Upper lobe of right lung (tissue), 1 donor: ENCODE data around the gene EML1. TPM values are rescaled to one million over a fixed set of nuclear protein-coding genes. Genes with fewer than 3 reads are reported as not detected.

Experiments
- ATAC-seq: fragments of 200-7000 bp; cut with Tn5 transposase; one replicate; pipeline ENCODE4 v1.9.1; 2020; ENCODE audit warnings: mild to moderate bottlenecking, moderate library complexity
- DNase-seq: peaks from one replicate; pipeline ENCODE4 v3.0.0-alpha.2; 2020
- H3K27ac ChIP-seq: fragments of 200-600 bp; one replicate; pipeline ENCODE4 v1.8.0; 2022
- H3K27me3 ChIP-seq: fragments of 200-600 bp; one replicate; pipeline ENCODE4 v1.8.0; 2022; ENCODE audit warnings: mild to moderate bottlenecking
- H3K36me3 ChIP-seq: fragments of 200-600 bp; one replicate; pipeline ENCODE4 v1.8.0; 2022
- H3K4me1 ChIP-seq: fragments of 200-600 bp; one replicate; pipeline ENCODE4 v1.8.0; 2022
- H3K4me3 ChIP-seq: fragments of 200-600 bp; one replicate; pipeline ENCODE4 v1.8.0; 2022; ENCODE audit warnings: mild to moderate bottlenecking
- H3K9me3 ChIP-seq: fragments of 200-600 bp; one replicate; pipeline ENCODE4 v1.8.0; 2022
- CTCF ChIP-seq: fragments of 200-600 bp; IDR thresholded peaks from one replicate; pipeline ENCODE4 v1.8.0; 2022; ENCODE audit warnings: antibody characterized with exemption
- intact Hi-C: fragments of 100-400 bp; cut with DNase I; formaldehyde crosslinking; loops from one replicate; pipeline ENCODE4 v1.11.0; 2022
- total RNA-seq: library from RNA; stranded (reverse); fragmentation: NEBNext Ultra II Directional; extraction: Animal tissue kit (Norgen Biotek cat#: 25700); gene quantifications from one replicate; pipeline ENCODE4 v1.2.1, GENCODE V29; 2021
- donor health status: DM: no; HTN: yes; CAD: no; lungs with severe emphysema.

The EML1 gene
- total RNA-seq, 1 donor from 2014 or later: 42.2 TPM

- peaks cover 6% of the 10 kb centered on the region for H3K36me3 ChIP-seq
- TF ChIP-seq CTCF: no peak
- H3K9me3 ChIP-seq: no peaks in the 10 kb centered on the region
- H3K4me1 ChIP-seq: no peaks in the 10 kb centered on the region
- H3K27me3 ChIP-seq: no peaks in the 10 kb centered on the region
- no peak for ATAC-seq
- H3K27ac ChIP-seq: no peak overlapping the region
- DNase-seq: no peak
- no peak overlapping the region for H3K4me3 ChIP-seq
- intact Hi-C loops: no loop called here
Observed at GRCh38 chr14:99852578-99852977, 59.4 kb downstream of the EML1 start.

GRCh38 chr14:99853206-99853605 is 60.0 kb downstream of the EML1 start:
- no peaks in the 10 kb centered on the region for H3K27me3 ChIP-seq

GRCh38 chr14:99854831-99855230 is 61.6 kb downstream of the EML1 start:
- DNase-seq (no peak), ATAC-seq (no peak)
- H3K4me1 ChIP-seq: no peaks in the 10 kb centered on the region
- intact Hi-C loops: no loop called here
- no peaks in the 10 kb centered on the region for H3K9me3 ChIP-seq
- peaks cover 6% of the 10 kb centered on the region for H3K36me3 ChIP-seq
- no peak overlapping the region for H3K4me3 ChIP-seq
- no peak overlapping the region for H3K27ac ChIP-seq
- no peaks in the 10 kb centered on the region for H3K27me3 ChIP-seq
- no peak for TF ChIP-seq CTCF

More at GRCh38 chr14:99853206-99853605, 60.0 kb downstream of the EML1 start:
- ATAC-seq (peak; percentile 58), DNase-seq (no peak)
- Histone ChIP-seq H3K9me3 (no peaks in the 10 kb centered on the region), H3K36me3 (peaks cover 6% of the 10 kb centered on the region), H3K4me3 (no peak overlapping the region), H3K27ac (no peak overlapping the region), H3K4me1 (no peaks in the 10 kb centered on the region)
- TF ChIP-seq CTCF: no peak
- intact Hi-C loops: no loop called here

- ATAC-seq (no peak), DNase-seq (no peak)
- Histone ChIP-seq H3K27me3 (no peaks in the 10 kb centered on the region), H3K9me3 (no peaks in the 10 kb centered on the region), H3K36me3 (peaks cover 6% of the 10 kb centered on the region), H3K4me1 (no peaks in the 10 kb centered on the region), H3K27ac (no peak overlapping the region), H3K4me3 (no peak overlapping the region)
- no peak for TF ChIP-seq CTCF
- intact Hi-C loops: no loop called here
Observed at GRCh38 chr14:99855271-99855670, 62.1 kb downstream of the EML1 start.

GRCh38 chr14:99857551-99857950 is 64.3 kb downstream of the EML1 start:
- H3K27ac ChIP-seq: no peak overlapping the region
- no peak for TF ChIP-seq CTCF

GRCh38 chr14:99860219-99860618 is 67.0 kb downstream of the EML1 start:
- Histone ChIP-seq H3K4me1 (no peaks in the 10 kb centered on the region), H3K4me3 (no peak overlapping the region), H3K9me3 (no peaks in the 10 kb centered on the region), H3K27ac (no peak overlapping the region), H3K36me3 (no peaks in the 10 kb centered on the region), H3K27me3 (no peaks in the 10 kb centered on the region)
- intact Hi-C loops: no loop called here
- DNase-seq (no peak), ATAC-seq (no peak)
- TF ChIP-seq CTCF: no peak

More at GRCh38 chr14:99857551-99857950, 64.3 kb downstream of the EML1 start:
- no peak overlapping the region for H3K4me3 ChIP-seq
- H3K4me1 ChIP-seq: no peaks in the 10 kb centered on the region
- no peaks in the 10 kb centered on the region for H3K36me3 ChIP-seq
- no peak for ATAC-seq
- H3K9me3 ChIP-seq: no peaks in the 10 kb centered on the region
- H3K27me3 ChIP-seq: no peaks in the 10 kb centered on the region
- intact Hi-C loops: no loop called here
- DNase-seq: no peak
